WERI-Rb-1 (cell line): Measurements from ENCODE around the gene EML5.
"Not testable (repeated sequence)": the region's sequence is repeated elsewhere in the genome, so short reads cannot be mapped to it uniquely, and the experiment has no call there.

ENCODE experiments used
- DNase-seq: peaks from one replicate; pipeline ENCODE4 v3.0.0-alpha.2; 2020
- H3K27ac ChIP-seq: fragments of 250-450 bp; sonication (Bioruptor Pico); 2 replicates; pipeline ENCODE4 v1.5.1; 2020; ENCODE audit warnings: mild to moderate bottlenecking, moderate library complexity
- H3K27me3 ChIP-seq: fragments of 250-450 bp; sonication (Bioruptor Pico); 2 replicates; pipeline ENCODE4 v1.5.1; 2021; ENCODE audit warnings: mild to moderate bottlenecking, low read depth, moderate library complexity; ENCODE audit not compliant: insufficient read depth, severe bottlenecking
- H3K36me3 ChIP-seq: fragments of 250-450 bp; sonication (Bioruptor Pico); 2 replicates; pipeline ENCODE4 v1.5.1; 2020; ENCODE audit warnings: mild to moderate bottlenecking, moderate library complexity
- H3K4me3 ChIP-seq: 2 replicates; pipeline ENCODE4 v1.5.1; 2011; ENCODE audit warnings: low read depth, mild to moderate bottlenecking, control low read depth, low read length
- H3K9me3 ChIP-seq: fragments of 250-450 bp; sonication (Bioruptor Pico); 2 replicates; pipeline ENCODE4 v1.5.1; 2021; ENCODE audit warnings: mild to moderate bottlenecking, moderate library complexity; ENCODE audit not compliant: severe bottlenecking
- TF ChIP-seq, protein P1 (sequence below): IDR thresholded peaks from 2 replicates; pipeline ENCODE4 v1.5.1; 2011; ENCODE audit warnings: low read depth, mild to moderate bottlenecking, control low read depth, inconsistent platforms, low read length

Gene EML5

DNA sequence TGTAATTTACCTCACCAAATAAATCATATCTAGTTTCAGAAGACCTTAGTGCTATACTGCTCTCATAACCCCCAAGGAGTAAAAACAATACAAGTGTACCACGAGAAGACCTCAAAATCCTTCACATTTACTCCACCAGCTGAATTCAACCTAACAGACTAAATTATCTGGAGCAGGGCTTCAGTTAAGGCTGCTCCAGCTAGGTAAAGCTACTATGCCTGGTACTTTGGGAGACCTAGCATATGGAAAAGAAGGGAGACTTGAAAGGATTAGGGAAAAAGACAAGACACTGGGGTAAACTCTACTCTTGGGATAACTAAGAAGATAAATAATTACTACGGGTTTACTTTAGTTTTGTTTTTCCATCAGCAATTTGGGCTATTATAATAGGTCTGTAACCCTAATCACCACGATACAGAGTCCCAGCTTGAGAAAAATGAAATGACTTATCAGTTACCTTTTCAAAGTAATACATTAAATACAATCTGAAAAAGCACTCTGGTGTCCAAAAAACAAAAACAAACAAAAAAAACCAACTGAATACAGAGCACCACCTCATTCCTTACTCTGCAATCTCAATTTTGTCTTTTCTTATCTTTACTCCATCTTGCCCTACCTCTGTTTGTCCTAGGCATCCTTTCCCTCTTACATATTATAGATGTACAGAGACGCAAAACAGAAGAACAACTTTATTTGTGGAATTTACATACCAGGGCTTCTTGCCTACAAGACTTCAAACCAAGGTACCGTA lies 2.1 kb downstream of the EML5 start:
- H3K36me3 ChIP-seq, result no peaks in the 10 kb centered on the region
- TF ChIP-seq, protein P1, sequence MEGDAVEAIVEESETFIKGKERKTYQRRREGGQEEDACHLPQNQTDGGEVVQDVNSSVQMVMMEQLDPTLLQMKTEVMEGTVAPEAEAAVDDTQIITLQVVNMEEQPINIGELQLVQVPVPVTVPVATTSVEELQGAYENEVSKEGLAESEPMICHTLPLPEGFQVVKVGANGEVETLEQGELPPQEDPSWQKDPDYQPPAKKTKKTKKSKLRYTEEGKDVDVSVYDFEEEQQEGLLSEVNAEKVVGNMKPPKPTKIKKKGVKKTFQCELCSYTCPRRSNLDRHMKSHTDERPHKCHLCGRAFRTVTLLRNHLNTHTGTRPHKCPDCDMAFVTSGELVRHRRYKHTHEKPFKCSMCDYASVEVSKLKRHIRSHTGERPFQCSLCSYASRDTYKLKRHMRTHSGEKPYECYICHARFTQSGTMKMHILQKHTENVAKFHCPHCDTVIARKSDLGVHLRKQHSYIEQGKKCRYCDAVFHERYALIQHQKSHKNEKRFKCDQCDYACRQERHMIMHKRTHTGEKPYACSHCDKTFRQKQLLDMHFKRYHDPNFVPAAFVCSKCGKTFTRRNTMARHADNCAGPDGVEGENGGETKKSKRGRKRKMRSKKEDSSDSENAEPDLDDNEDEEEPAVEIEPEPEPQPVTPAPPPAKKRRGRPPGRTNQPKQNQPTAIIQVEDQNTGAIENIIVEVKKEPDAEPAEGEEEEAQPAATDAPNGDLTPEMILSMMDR, result no peak
- peak overlapping the region; percentile 88 for H3K27ac ChIP-seq
- peaks cover 3% of the 10 kb centered on the region for H3K9me3 ChIP-seq
- DNase-seq, result no peak
- no peaks in the 10 kb centered on the region for H3K27me3 ChIP-seq
- H3K4me3 ChIP-seq, result peak overlapping the region; percentile 66

DNA sequence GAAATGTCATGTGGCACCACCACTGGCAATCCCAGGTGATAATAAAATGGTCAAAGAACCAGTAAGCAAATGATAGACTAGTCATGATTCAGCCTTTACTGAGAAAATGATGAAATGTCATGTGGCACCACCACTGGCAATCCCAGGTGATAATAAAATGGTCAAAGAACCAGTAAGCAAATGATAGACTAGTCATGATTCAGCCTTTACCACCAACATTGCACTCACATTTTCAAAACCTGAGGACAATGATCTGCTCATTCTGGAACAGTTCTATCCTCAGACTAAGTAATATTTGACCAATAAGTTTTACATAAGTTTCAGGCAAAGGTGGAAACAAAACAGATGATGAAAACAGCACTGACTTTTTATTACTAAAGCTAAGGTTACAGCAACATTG lies 3.2 kb downstream of the EML5 start:
- H3K27me3 ChIP-seq, H3K36me3 ChIP-seq, DNase-seq, H3K9me3 ChIP-seq, H3K4me3 ChIP-seq, H3K27ac ChIP-seq: not testable (repeated sequence)

DNA sequence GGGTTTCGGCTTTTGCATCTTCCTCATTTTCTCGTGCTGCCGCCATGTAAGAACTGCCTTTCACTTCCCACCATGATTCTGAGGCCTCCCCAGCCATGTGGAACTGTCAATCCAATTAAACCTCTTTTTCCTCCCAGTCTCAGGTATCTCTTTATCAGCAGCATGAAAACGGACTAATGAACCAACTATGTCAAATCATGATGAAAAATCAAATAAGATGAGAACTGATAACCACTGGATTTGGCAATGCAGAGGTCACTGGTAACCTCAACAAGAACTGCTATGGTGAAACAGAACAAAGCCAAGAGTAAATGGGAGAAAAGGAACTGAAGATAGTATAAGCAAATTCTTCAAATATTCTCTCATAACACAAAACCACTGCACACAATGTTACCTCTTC lies 6.0 kb downstream of the EML5 start:
- H3K27me3 ChIP-seq, result no peaks in the 10 kb centered on the region
- no peak overlapping the region for H3K27ac ChIP-seq
- no peak overlapping the region for H3K4me3 ChIP-seq
- no peaks in the 10 kb centered on the region; the same call in 1 of the 2 replicates for H3K36me3 ChIP-seq
- H3K9me3 ChIP-seq, result peaks cover 7% of the 10 kb centered on the region
- DNase-seq, result no peak
- TF ChIP-seq, protein P1, result no peak

DNA sequence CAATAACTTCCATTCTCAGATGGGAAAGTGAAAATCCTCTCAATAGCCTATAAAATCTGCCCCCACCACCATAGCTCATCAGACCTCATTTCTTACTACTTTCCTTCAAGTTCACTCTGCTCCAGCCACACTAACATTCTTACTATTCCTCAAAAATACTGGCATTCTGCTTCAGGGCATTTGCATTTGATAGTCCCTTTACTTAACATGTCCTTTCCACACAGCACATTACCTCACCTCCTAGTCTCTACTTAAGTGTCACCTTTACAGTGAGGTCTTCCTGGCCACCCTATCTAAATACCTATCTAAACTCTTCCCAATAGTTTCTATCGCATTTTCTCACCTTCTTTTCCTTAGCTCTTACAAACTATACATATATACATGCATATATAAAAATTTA lies 6.8 kb downstream of the EML5 start:
- H3K36me3 ChIP-seq, result peaks cover 2% of the 10 kb centered on the region; the same call in 1 of the 2 replicates
- DNase-seq, result no peak
- no peak overlapping the region for H3K27ac ChIP-seq
- no peaks in the 10 kb centered on the region for H3K27me3 ChIP-seq
- peaks cover 7% of the 10 kb centered on the region for H3K9me3 ChIP-seq
- H3K4me3 ChIP-seq, result no peak overlapping the region
- TF ChIP-seq, protein P1, result no peak

DNA sequence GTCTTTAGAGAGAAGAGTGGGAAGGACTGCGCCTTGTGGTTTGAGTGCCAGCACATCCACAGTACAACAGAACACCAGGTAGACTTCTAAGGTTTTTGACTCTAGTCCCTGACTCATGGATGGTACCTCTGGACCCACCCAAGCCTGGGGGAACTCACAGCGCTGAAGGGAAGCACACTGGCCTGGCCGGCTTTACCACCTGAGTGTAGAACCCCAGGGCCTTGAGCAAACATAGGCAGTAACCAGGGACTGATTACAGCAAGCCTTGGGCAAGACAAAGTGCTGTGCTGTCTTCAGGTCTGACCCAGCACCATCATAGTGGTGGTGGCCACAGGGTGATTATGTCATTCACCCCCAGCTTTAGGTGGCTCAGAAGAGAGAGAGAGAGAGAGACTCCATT lies 17.2 kb downstream of the EML5 start:
- Histone ChIP-seq H3K9me3 (no peaks in the 10 kb centered on the region), H3K36me3 (0 out of 2 replicates have a peak, but pooled peaks cover 5% of the 10 kb centered on the region), H3K4me3 (no peak overlapping the region), H3K27me3 (no peaks in the 10 kb centered on the region), H3K27ac (no peak overlapping the region)
- TF ChIP-seq, protein P1, result no peak
- DNase-seq, result no peak

DNA sequence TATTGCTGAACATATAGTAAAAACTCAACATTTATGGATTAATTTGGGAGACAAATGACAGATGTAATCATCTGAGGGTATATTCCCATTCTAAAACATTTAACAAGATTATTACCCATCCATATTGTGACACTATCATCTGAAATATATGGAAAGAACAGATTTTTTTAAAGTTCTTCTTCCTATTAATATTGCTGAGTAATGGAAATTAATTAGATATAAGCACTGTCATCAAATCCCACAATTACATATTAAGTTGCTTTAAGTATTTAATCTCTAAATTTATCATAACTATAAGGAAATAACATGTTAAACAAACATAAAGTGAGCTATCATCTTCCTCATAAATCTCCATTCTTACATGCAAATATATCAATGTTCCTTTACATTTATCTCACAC lies 22.0 kb downstream of the EML5 start:
- no peak for DNase-seq
- TF ChIP-seq, protein P1, result no peak
- Histone ChIP-seq H3K9me3 (peaks cover 4% of the 10 kb centered on the region), H3K27me3 (no peaks in the 10 kb centered on the region), H3K27ac (no peak overlapping the region), H3K36me3 (0 out of 2 replicates have a peak, but pooled peaks cover 5% of the 10 kb centered on the region), H3K4me3 (no peak overlapping the region)
